Measurements from ENCODE around the gene LRMDA.

Gene LRMDA

DNA sequence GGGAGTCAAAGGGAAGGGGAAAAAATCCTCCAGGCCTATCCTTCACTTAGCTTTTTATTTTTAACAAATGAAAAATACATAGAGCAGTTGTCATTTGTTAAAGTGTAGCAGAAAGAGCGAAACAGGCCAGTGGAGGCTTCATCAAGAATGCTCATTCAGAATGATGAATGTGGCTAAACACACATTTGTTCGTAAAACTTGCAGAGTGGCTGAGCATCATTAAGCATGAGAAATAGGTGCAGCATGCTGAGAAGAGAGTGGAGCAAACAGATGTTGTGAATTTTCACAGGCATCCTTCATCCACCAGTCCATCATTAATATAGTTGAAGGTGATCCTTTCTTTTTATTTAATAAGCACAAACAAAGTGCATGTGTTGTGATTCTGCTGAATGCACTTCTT, 407.6 kb downstream of the LRMDA start:
- Histone ChIP-seq H3K4me2 (ENCODE audit: low read length) (no peak overlapping the region), H3K56ac (ENCODE audit: low read length) (no peak overlapping the region), H3K36me3 (ENCODE audit: control insufficient read depth, insufficient read depth, low read length) (no peaks in the 10 kb centered on the region), H2BK5ac (ENCODE audit: low read length) (no peak overlapping the region), H3K27me3 (ENCODE audit: insufficient read depth, low read length, poor library complexity) (no peaks in the 10 kb centered on the region), H2BK15ac (replicated peaks; ENCODE audit: low read depth) (no peak overlapping the region), H3K4me3 (ENCODE audit: low read length) (no peak overlapping the region), H3K79me1 (ENCODE audit: low read length) (no peaks in the 10 kb centered on the region), H4K5ac (ENCODE audit: low read length) (no peak overlapping the region), H2BK120ac (ENCODE audit: low read depth, low read length) (no peak overlapping the region), H3K23ac (ENCODE audit: low read length) (no peak overlapping the region), H3K9ac (ENCODE audit: low read length) (no peak overlapping the region), H3K4ac (ENCODE audit: low read depth, low read length) (no peak overlapping the region), H4K8ac (ENCODE audit: low read depth, low read length) (no peak overlapping the region), H3K79me2 (ENCODE audit: control insufficient read depth, insufficient read depth, low read length) (no peaks in the 10 kb centered on the region), H3K27ac (ENCODE audit: low read depth, low read length) (no peak overlapping the region), H3K4me1 (ENCODE audit: control insufficient read depth, low read depth, low read length) (no peaks in the 10 kb centered on the region), H2AK5ac (ENCODE audit: low read length) (no peak overlapping the region), H3K18ac (ENCODE audit: low read length) (no peak overlapping the region)
- no peak for DNase-seq
- WGBS (ENCODE audit: extremely low coverage, insufficient coverage, low lambda C conversion rate) = no CpG with 5 or more reads among the region's 2 CpGs

DNA sequence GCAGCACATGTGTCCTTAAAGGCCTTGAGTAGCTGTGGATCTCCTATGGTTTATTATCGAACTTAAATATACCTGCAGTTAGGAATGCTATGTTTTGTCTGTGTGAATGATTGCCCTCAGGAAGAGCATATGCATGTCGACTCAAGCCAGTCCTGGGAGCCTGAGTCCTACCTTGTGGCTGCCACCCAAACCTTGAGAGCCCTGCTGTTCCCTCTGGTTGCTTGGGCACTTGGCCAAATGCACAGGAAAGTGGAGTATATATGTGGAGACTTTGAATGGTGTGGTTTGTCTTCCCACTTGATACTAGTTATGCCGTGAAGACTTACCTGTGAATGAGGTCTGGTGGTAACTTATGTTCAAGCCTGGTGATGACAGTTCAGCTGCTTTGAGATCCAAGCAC, 409.8 kb downstream of the LRMDA start:
- Histone ChIP-seq H4K5ac (ENCODE audit: low read length) (no peak overlapping the region), H2BK5ac (ENCODE audit: low read length) (no peak overlapping the region), H3K56ac (ENCODE audit: low read length) (no peak overlapping the region), H3K4me3 (ENCODE audit: low read length) (no peak overlapping the region), H3K27ac (ENCODE audit: low read depth, low read length) (no peak overlapping the region), H3K27me3 (ENCODE audit: insufficient read depth, low read length, poor library complexity) (no peaks in the 10 kb centered on the region), H3K18ac (ENCODE audit: low read length) (no peak overlapping the region), H3K79me2 (ENCODE audit: control insufficient read depth, insufficient read depth, low read length) (no peaks in the 10 kb centered on the region), H3K4me1 (ENCODE audit: control insufficient read depth, low read depth, low read length) (no peaks in the 10 kb centered on the region), H3K4ac (ENCODE audit: low read depth, low read length) (no peak overlapping the region), H4K8ac (ENCODE audit: low read depth, low read length) (no peak overlapping the region), H2BK120ac (ENCODE audit: low read depth, low read length) (no peak overlapping the region), H3K36me3 (ENCODE audit: control insufficient read depth, insufficient read depth, low read length) (no peaks in the 10 kb centered on the region), H3K79me1 (ENCODE audit: low read length) (no peaks in the 10 kb centered on the region), H2AK5ac (ENCODE audit: low read length) (no peak overlapping the region), H3K23ac (ENCODE audit: low read length) (no peak overlapping the region), H2BK15ac (replicated peaks; ENCODE audit: low read depth) (no peak overlapping the region), H3K9ac (ENCODE audit: low read length) (no peak overlapping the region), H3K4me2 (ENCODE audit: low read length) (no peak overlapping the region)
- DNase-seq = no peak
- no CpG with 5 or more reads among the region's 3 CpGs for WGBS (ENCODE audit: extremely low coverage, insufficient coverage, low lambda C conversion rate)

DNA sequence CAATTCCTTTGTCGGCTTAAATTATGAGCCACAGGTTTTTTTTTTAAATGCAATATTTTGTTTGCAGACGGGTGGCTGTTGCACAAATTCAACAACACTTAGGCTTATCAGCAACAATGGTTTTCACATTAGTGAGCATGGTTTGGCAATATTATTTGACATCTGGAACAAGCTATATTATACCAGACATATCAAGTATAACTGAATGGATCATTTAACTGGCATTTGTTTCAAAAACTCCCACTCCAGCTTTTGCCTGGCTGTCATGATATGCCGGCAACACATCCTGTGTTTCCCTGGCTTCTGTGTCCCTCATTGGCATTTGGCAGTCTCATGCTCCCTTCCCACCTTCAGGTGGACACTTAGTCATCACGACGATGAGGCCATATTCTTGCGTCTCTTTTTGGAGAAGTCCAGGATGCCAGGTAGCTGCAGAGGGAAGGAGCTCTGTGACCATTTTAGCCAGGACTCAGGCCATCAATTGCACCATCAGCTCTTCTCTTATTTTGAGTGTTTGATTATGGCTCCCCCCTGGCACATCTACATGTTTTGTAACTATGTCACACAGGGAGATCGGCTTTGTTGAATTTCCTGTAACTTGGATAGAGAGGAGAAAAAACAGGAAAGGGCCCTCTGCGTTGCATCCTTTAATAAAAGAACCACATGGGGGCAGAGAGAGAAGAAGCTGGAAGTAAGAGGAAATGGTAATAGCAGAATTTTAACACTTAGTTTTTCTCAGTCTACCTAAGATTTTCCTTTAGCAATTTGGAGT, 413.9 kb downstream of the LRMDA start:
- H3K18ac ChIP-seq (ENCODE audit: low read length) = no peak overlapping the region
- H3K9ac ChIP-seq (ENCODE audit: low read length) = no peak overlapping the region
- no peak overlapping the region for H3K23ac ChIP-seq (ENCODE audit: low read length)
- no peaks in the 10 kb centered on the region for H3K79me2 ChIP-seq (ENCODE audit: control insufficient read depth, insufficient read depth, low read length)
- H3K4me3 ChIP-seq (ENCODE audit: low read length) = no peak overlapping the region
- H3K4me1 ChIP-seq (ENCODE audit: control insufficient read depth, low read depth, low read length) = no peaks in the 10 kb centered on the region
- no peaks in the 10 kb centered on the region for H3K79me1 ChIP-seq (ENCODE audit: low read length)
- no peaks in the 10 kb centered on the region for H3K36me3 ChIP-seq (ENCODE audit: control insufficient read depth, insufficient read depth, low read length)
- no CpG with 5 or more reads among the region's 8 CpGs for WGBS (ENCODE audit: extremely low coverage, insufficient coverage, low lambda C conversion rate)
- no peak overlapping the region for H2BK120ac ChIP-seq (ENCODE audit: low read depth, low read length)
- no peak overlapping the region for H4K5ac ChIP-seq (ENCODE audit: low read length)
- no peak overlapping the region for H2AK5ac ChIP-seq (ENCODE audit: low read length)
- peak; percentile 5 for DNase-seq
- no peaks in the 10 kb centered on the region for H3K27me3 ChIP-seq (ENCODE audit: insufficient read depth, low read length, poor library complexity)
- no peak overlapping the region for H3K4ac ChIP-seq (ENCODE audit: low read depth, low read length)
- no peak overlapping the region for H2BK5ac ChIP-seq (ENCODE audit: low read length)
- H4K8ac ChIP-seq (ENCODE audit: low read depth, low read length) = no peak overlapping the region
- no peak overlapping the region for H3K56ac ChIP-seq (ENCODE audit: low read length)
- no peak overlapping the region for H2BK15ac ChIP-seq (replicated peaks; ENCODE audit: low read depth)
- H3K4me2 ChIP-seq (ENCODE audit: low read length) = no peak overlapping the region
- H3K27ac ChIP-seq (ENCODE audit: low read depth, low read length) = no peak overlapping the region

DNA sequence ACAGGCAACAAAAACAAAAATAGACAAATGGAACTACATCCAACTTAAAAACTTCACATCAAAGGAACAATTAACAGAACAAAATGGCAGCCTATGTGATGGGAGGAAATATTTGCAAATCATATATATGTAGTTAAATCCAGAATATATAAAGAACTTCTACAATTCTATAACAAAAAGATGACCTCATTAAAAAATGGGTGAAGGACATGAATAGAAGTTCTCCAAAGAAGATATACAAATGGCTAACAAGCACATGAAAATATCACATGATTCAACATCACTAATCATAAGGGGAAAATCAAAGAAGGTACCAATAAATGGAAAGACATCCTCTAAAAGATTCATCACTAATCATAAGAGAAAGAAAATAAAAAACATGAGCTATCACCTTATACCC, 416.1 kb downstream of the LRMDA start:
- Histone ChIP-seq H3K18ac (ENCODE audit: low read length) (no peak overlapping the region), H2BK15ac (replicated peaks; ENCODE audit: low read depth) (no peak overlapping the region), H3K4me2 (ENCODE audit: low read length) (no peak overlapping the region), H2BK5ac (ENCODE audit: low read length) (no peak overlapping the region), H3K4me1 (ENCODE audit: control insufficient read depth, low read depth, low read length) (no peaks in the 10 kb centered on the region), H3K4me3 (ENCODE audit: low read length) (no peak overlapping the region), H3K79me1 (ENCODE audit: low read length) (no peaks in the 10 kb centered on the region), H3K23ac (ENCODE audit: low read length) (no peak overlapping the region), H3K36me3 (ENCODE audit: control insufficient read depth, insufficient read depth, low read length) (no peaks in the 10 kb centered on the region), H3K79me2 (ENCODE audit: control insufficient read depth, insufficient read depth, low read length) (no peaks in the 10 kb centered on the region), H3K27me3 (ENCODE audit: insufficient read depth, low read length, poor library complexity) (no peaks in the 10 kb centered on the region), H2BK120ac (ENCODE audit: low read depth, low read length) (no peak overlapping the region), H4K5ac (ENCODE audit: low read length) (no peak overlapping the region), H3K56ac (ENCODE audit: low read length) (no peak overlapping the region), H4K8ac (ENCODE audit: low read depth, low read length) (no peak overlapping the region), H3K27ac (ENCODE audit: low read depth, low read length) (no peak overlapping the region), H3K9ac (ENCODE audit: low read length) (no peak overlapping the region), H3K4ac (ENCODE audit: low read depth, low read length) (no peak overlapping the region), H2AK5ac (ENCODE audit: low read length) (no peak overlapping the region)
- DNase-seq = no peak

DNA sequence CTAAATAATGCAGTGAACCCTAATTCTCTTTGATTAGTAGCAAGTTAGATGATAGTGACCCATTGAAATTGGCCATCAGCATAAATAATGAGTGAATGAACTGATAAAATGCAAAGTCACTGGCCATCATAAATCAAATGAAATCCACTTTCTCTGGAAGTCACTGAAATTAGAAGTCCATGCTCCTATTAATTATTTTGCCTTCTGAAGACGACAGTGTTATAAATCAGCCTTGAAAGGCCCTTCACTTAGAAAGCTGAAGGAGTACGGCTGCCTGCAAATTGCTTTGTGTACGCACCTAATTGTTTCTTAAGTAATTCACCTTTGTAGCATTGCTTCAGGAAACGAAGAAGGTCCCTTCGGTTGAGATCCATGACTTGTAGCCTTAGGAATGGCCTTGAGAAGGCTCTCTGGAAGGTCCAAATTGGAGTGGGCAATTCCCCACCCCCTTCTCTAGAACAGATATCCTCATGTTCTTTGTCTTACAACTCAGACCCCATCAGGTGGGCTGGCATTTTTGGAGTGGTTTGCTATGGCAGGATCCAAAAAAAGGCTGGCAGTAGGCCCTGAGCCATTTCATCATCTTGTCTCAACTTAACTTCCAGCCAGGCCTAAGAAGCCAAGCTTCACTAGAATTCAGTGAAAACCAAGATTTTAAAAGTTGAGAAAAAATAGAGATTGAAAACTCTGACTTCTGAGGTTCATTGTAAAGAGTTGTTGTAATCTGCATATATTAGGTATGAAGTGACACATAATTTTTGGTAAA, 420.3 kb downstream of the LRMDA start:
- H3K79me1 ChIP-seq (ENCODE audit: low read length) = no peaks in the 10 kb centered on the region
- no peak overlapping the region for H3K9ac ChIP-seq (ENCODE audit: low read length)
- no peaks in the 10 kb centered on the region for H3K27me3 ChIP-seq (ENCODE audit: insufficient read depth, low read length, poor library complexity)
- no peaks in the 10 kb centered on the region for H3K79me2 ChIP-seq (ENCODE audit: control insufficient read depth, insufficient read depth, low read length)
- no peak overlapping the region for H2BK15ac ChIP-seq (replicated peaks; ENCODE audit: low read depth)
- H3K4me2 ChIP-seq (ENCODE audit: low read length) = no peak overlapping the region
- H2AK5ac ChIP-seq (ENCODE audit: low read length) = no peak overlapping the region
- no peak overlapping the region for H3K18ac ChIP-seq (ENCODE audit: low read length)
- no peak for DNase-seq
- no peak overlapping the region for H3K4me3 ChIP-seq (ENCODE audit: low read length)
- no peak overlapping the region for H3K56ac ChIP-seq (ENCODE audit: low read length)
- no peak overlapping the region for H2BK120ac ChIP-seq (ENCODE audit: low read depth, low read length)
- no peak overlapping the region for H3K27ac ChIP-seq (ENCODE audit: low read depth, low read length)
- no peak overlapping the region for H2BK5ac ChIP-seq (ENCODE audit: low read length)
- no peaks in the 10 kb centered on the region for H3K4me1 ChIP-seq (ENCODE audit: control insufficient read depth, low read depth, low read length)
- no peak overlapping the region for H3K23ac ChIP-seq (ENCODE audit: low read length)
- H4K8ac ChIP-seq (ENCODE audit: low read depth, low read length) = no peak overlapping the region
- WGBS (ENCODE audit: extremely low coverage, insufficient coverage, low lambda C conversion rate) = no CpG with 5 or more reads among the region's 5 CpGs
- H4K5ac ChIP-seq (ENCODE audit: low read length) = no peak overlapping the region
- no peak overlapping the region for H3K4ac ChIP-seq (ENCODE audit: low read depth, low read length)
- H3K36me3 ChIP-seq (ENCODE audit: control insufficient read depth, insufficient read depth, low read length) = no peaks in the 10 kb centered on the region
